Endothelial cell of umbilical vein (primary cell): ENCODE data around the gene EMD. TPM values are rescaled to one million over a fixed set of nuclear protein-coding genes. Genes with fewer than 3 reads are reported as not detected.
A peak's percentile ranks its signal among the peaks of the same experiment; 100 is the strongest.

Experiments
- BruUV-seq: library from RNA; stranded (reverse); fragments of 400-500 nt; replicated peaks from 2 replicates; lab custom pipeline; 2021; lab: Mats Ljungman, UMichigan
- CTCF ChIA-PET: fragments of 300-600, 350-600 bp; sonication (Branson Sonifier 250); formaldehyde crosslinking; loops from one replicate; lab custom pipeline; 2021; ENCODE audit warnings: antibody characterized with exemption, inconsistent platforms; lab: Charles Lee
- POLR2A ChIA-PET: fragments of 300-600, 350-600 bp; sonication (Branson Sonifier 250); formaldehyde crosslinking; loops from one replicate; lab custom pipeline; 2021; ENCODE audit warnings: antibody characterized with exemption, inconsistent platforms; lab: Charles Lee
- DNase-seq: peaks from one replicate; pipeline ENCODE4 v3.0.0-alpha.2; 2011; ENCODE audit warnings: low read depth, low spot score
- FAIRE-seq: peaks from 2 replicates; lab custom pipeline; 2011; peaks lifted over from hg19 to GRCh38; lab: Jason Lieb, UNC
- H2AFZ ChIP-seq: 2 replicates; pipeline ENCODE4 v1.6.0; 2012; ENCODE audit warnings: low read depth, low read length, control low read depth, inconsistent platforms
- H3K27ac ChIP-seq: 2 replicates; pipeline ENCODE4 v1.5.1; 2011; ENCODE audit warnings: low read depth, mild to moderate bottlenecking, control low read depth, low read length, moderate library complexity; ENCODE audit not compliant: insufficient read depth
- H3K27me3 ChIP-seq, 2 experiments: 2 replicates each; pipeline versions ENCODE4 v1.6.0 to v1.6.1; 2011; ENCODE audit warnings: low read length in 2 of 2, mixed read lengths in 1 of 2; ENCODE audit not compliant: control insufficient read depth in 2 of 2, insufficient read depth in 2 of 2
- H3K36me3 ChIP-seq, 2 experiments: 2 replicates in 1 of 2; 3 replicates in 1 of 2; pipeline ENCODE4 v1.5.1; 2011; ENCODE audit warnings: low read length in 2 of 2, mild to moderate bottlenecking in 1 of 2, moderate library complexity in 1 of 2; ENCODE audit not compliant: control insufficient read depth in 2 of 2, insufficient read depth in 2 of 2; ENCODE audit errors: extremely low read depth in 1 of 2
- H3K4me1 ChIP-seq: 3 replicates; pipeline ENCODE4 v1.5.1; 2011; ENCODE audit warnings: mild to moderate bottlenecking, low read length; ENCODE audit not compliant: control insufficient read depth, insufficient read depth; ENCODE audit errors: extremely low read depth
- H3K4me2 ChIP-seq: 2 replicates; pipeline ENCODE4 v1.6.1; 2011; ENCODE audit warnings: low read length, control low read depth, mixed read lengths; ENCODE audit not compliant: insufficient read depth
- H3K4me3 ChIP-seq, 3 experiments: fragments of 200-600 bp in 1 of 3; sonication (generic), shearing (Covaris generic) in 1 of 3; replicated peaks in 1 of 3; 2 replicates each; pipeline ENCODE4 v1.5.1; 2011 to 2016; ENCODE audit warnings: control low read depth in 3 of 3, low read length in 3 of 3, mild to moderate bottlenecking in 2 of 3, inconsistent platforms in 1 of 3, low read depth in 1 of 3, moderate library complexity in 1 of 3; ENCODE audit not compliant: insufficient read depth in 1 of 3
- H3K79me2 ChIP-seq: 2 replicates; pipeline ENCODE4 v1.6.0; 2012; ENCODE audit warnings: low read length, inconsistent platforms; ENCODE audit not compliant: control insufficient read depth, insufficient read depth
- H3K9ac ChIP-seq: replicated peaks from 2 replicates; pipeline ENCODE3; 2011; ENCODE audit warnings: low read length, control low read depth; ENCODE audit not compliant: insufficient read depth; ENCODE audit errors: extremely low read depth
- H3K9me1 ChIP-seq: replicated peaks from 3 replicates; pipeline ENCODE4 v1.6.0; 2011; ENCODE audit warnings: mild to moderate bottlenecking, low read length; ENCODE audit not compliant: control insufficient read depth, insufficient read depth; ENCODE audit errors: extremely low read depth
- H3K9me3 ChIP-seq: replicated peaks from 2 replicates; pipeline ENCODE4 v1.5.1; 2012; ENCODE audit warnings: low read length, inconsistent platforms; ENCODE audit not compliant: control insufficient read depth, insufficient read depth
- H4K20me1 ChIP-seq: replicated peaks from 2 replicates; pipeline ENCODE3; 2011; ENCODE audit warnings: mild to moderate bottlenecking, low read length; ENCODE audit not compliant: control insufficient read depth, insufficient read depth; ENCODE audit errors: extremely low read depth
- CTCF ChIP-seq, 2 donors: IDR thresholded peaks; 1 replicate in 1 of 2; 2 replicates in 1 of 2; pipeline ENCODE4 v1.5.1; 2011; ENCODE audit warnings: low read length in 2 of 2, mild to moderate bottlenecking in 2 of 2, moderate library complexity in 2 of 2, control low read depth in 1 of 2, inconsistent platforms in 1 of 2, low read depth in 1 of 2; ENCODE audit not compliant: insufficient read depth in 1 of 2; ENCODE audit errors: extremely low read depth in 1 of 2
- EZH2 ChIP-seq: IDR thresholded peaks from 2 replicates; pipeline ENCODE4 v1.6.1; 2012; ENCODE audit warnings: borderline replicate concordance, low read depth, mild to moderate bottlenecking, moderate library complexity, low read length, inconsistent platforms; ENCODE audit not compliant: severe bottlenecking
- FOS ChIP-seq: IDR thresholded peaks from 2 replicates; pipeline ENCODE4 v1.6.1; 2011; ENCODE audit warnings: mild to moderate bottlenecking, low read length, moderate library complexity, borderline replicate concordance; ENCODE audit not compliant: insufficient read depth
- GATA2 ChIP-seq: IDR thresholded peaks from 2 replicates; pipeline ENCODE4 v1.7.0; 2011; ENCODE audit warnings: low read depth, mild to moderate bottlenecking, moderate library complexity, mixed read lengths, low read length; ENCODE audit not compliant: insufficient read length, insufficient read depth
- JUN ChIP-seq: IDR thresholded peaks from 2 replicates; pipeline ENCODE4 v1.6.1; 2011; ENCODE audit warnings: borderline replicate concordance, low read depth; ENCODE audit not compliant: insufficient read length, insufficient read depth
- MAX ChIP-seq: IDR thresholded peaks from 2 replicates; pipeline ENCODE4 v1.6.1; 2011; ENCODE audit not compliant: insufficient read depth, insufficient read length
- MYC ChIP-seq: IDR thresholded peaks from one replicate; pipeline ENCODE4 v1.6.1; 2011; ENCODE audit warnings: mild to moderate bottlenecking, low read depth, low read length
- POLR2A ChIP-seq: IDR thresholded peaks from 2 replicates; pipeline ENCODE4 v1.6.1; 2012; ENCODE audit warnings: low read depth, mild to moderate bottlenecking, control low read depth, low read length
- POLR2AphosphoS5 ChIP-seq: IDR thresholded peaks from 2 replicates; pipeline ENCODE4 v1.6.1; 2012; ENCODE audit warnings: low read depth, mild to moderate bottlenecking, control low read depth, low read length, moderate library complexity; ENCODE audit not compliant: insufficient read depth
- dilution Hi-C: fragments of 300-500 bp; cut with MboI; formaldehyde crosslinking; loops from one replicate; pipeline ENCODE4 v1.15.0; 2019; ENCODE audit warnings: low sequenced_read_pairs; ENCODE audit not compliant: extremely low pct_ligation_motif_present
- intact Hi-C: fragments of 100-400 bp; cut with micrococcal nuclease; formaldehyde crosslinking; loops from one replicate; pipeline ENCODE4 v1.10.0; 2022
- polyA plus RNA-seq, 4 experiments: library from polyadenylated mRNA; depleted of rRNA in 3 of 4; stranded (reverse) in 3 of 4; unstranded in 1 of 4; fragments of >200 nt; gene quantifications; 2 replicates each; pipeline versions ENCODE4 v1.2.1 to v1.2.3, GENCODE V29; 2011 to 2012; ENCODE audit warnings: missing spikeins in 1 of 4
- total RNA-seq: library from RNA; stranded (reverse); gene quantifications from 2 replicates; pipeline ENCODE4 v1.2.3, GENCODE V29; 2021

The EMD gene
- total and polyA plus RNA-seq, 2 donors (not counting 3 experiments of a cell fraction or from before 2014, with no cell fraction given): 50.6 to 76.8 TPM

- Histone ChIP-seq H3K36me3 (no peaks in the 10 kb centered on the region), H3K4me1 (peaks cover 17% of the 10 kb centered on the region), H3K27me3 (no peaks in the 10 kb centered on the region), H3K4me3 (no peak overlapping the region), H4K20me1 (no peaks in the 10 kb centered on the region), H2AFZ (no peak overlapping the region), H3K27ac (no peak overlapping the region), H3K9me3 (no peaks in the 10 kb centered on the region), H3K4me2 (no peak overlapping the region), H3K9ac (no peak overlapping the region), H3K79me2 (no peaks in the 10 kb centered on the region), H3K9me1 (no peaks in the 10 kb centered on the region)
- POLR2A ChIA-PET: no interaction called here
- no TSS peak for BruUV-seq
- CTCF ChIA-PET: no interaction called here
- TF ChIP-seq MAX (no peak), EZH2 (no peak), FOS (no peak), MYC (no peak), GATA2 (no peak), JUN (no peak), POLR2AphosphoS5 (no peak), CTCF (IDR thresholded peaks at IDR 0.05; ENCODE audit: extremely low read depth in 1 of 2, insufficient read depth in 1 of 2, low read depth in 1 of 2, low read length in 2 of 2) (no peak), POLR2A (no peak)
- intact Hi-C loops: no loop called here
- dilution Hi-C loops: no loop called here
- no peak for DNase-seq
- peak; percentile 35 for FAIRE-seq
These were observed 46.0 kb upstream of the EMD start for GRCh38 chrX:154333116-154333515.
